Measurements from ENCODE around the gene C3orf62.
"Not testable (repeated sequence)": the region's sequence is repeated elsewhere in the genome, so short reads cannot be mapped to it uniquely, and the experiment has no call there.

The C3orf62 gene

GRCh38 chr3:49253512-49253911 lies 23.5 kb downstream of the C3orf62 start:
- H4K20me1 ChIP-seq, result no peaks in the 10 kb centered on the region
- peak overlapping the region; percentile 89; the same call in 1 of the 2 replicates for H3K4me2 ChIP-seq
- H3K4me1 ChIP-seq, result peaks cover 44% of the 10 kb centered on the region
- H3K27ac ChIP-seq, result no peak overlapping the region
- no peaks in the 10 kb centered on the region for H3K9me3 ChIP-seq
- H3K4me3 ChIP-seq, result no peak overlapping the region
- TF ChIP-seq Cebpa-rat (IDR thresholded peaks at IDR 0.05), result no peak
- no peaks in the 10 kb centered on the region for H3K27me3 ChIP-seq
- no peak overlapping the region for H3K9ac ChIP-seq
- no peaks in the 10 kb centered on the region for H3K36me3 ChIP-seq

- H4K20me1 ChIP-seq, result no peaks in the 10 kb centered on the region
- H3K4me3 ChIP-seq, result no peak overlapping the region
- no peak overlapping the region for H3K9ac ChIP-seq
- H3K36me3 ChIP-seq, result no peaks in the 10 kb centered on the region
- no peaks in the 10 kb centered on the region for H3K27me3 ChIP-seq
- no peak overlapping the region for H3K4me2 ChIP-seq
- TF ChIP-seq Cebpa-rat (IDR thresholded peaks at IDR 0.05), result no peak
- peaks cover 22% of the 10 kb centered on the region for H3K4me1 ChIP-seq
- H3K27ac ChIP-seq, result no peak overlapping the region
- no peaks in the 10 kb centered on the region for H3K9me3 ChIP-seq
These were observed 28.2 kb downstream of the C3orf62 start for GRCh38 chr3:49248840-49249227.

- Histone ChIP-seq H3K4me1 (peaks cover 26% of the 10 kb centered on the region; the same call in 1 of the 2 replicates), H3K9me3 (no peaks in the 10 kb centered on the region), H3K27me3 (no peaks in the 10 kb centered on the region), H3K4me3 (no peak overlapping the region), H3K27ac (no peak overlapping the region), H3K36me3 (no peaks in the 10 kb centered on the region), H4K20me1 (no peaks in the 10 kb centered on the region), H3K9ac (no peak overlapping the region), H3K4me2 (peak overlapping the region; percentile 35)
- TF ChIP-seq Cebpa-rat (IDR thresholded peaks at IDR 0.05), result no peak
These were observed 32.3 kb downstream of the C3orf62 start for GRCh38 chr3:49244581-49245205.

- Histone ChIP-seq H3K4me1 (peaks cover 34% of the 10 kb centered on the region), H3K9me3 (peaks cover 36% of the 10 kb centered on the region), H3K27ac (peak overlapping the region; percentile 90; the same call in 1 of the 2 replicates)
- not testable (repeated sequence) for H4K20me1 ChIP-seq, H3K4me2 ChIP-seq, H3K36me3 ChIP-seq, H3K27me3 ChIP-seq, H3K9ac ChIP-seq, H3K4me3 ChIP-seq
These were observed 36.9 kb downstream of the C3orf62 start for GRCh38 chr3:49240091-49240490.

- H4K20me1 ChIP-seq, result no peaks in the 10 kb centered on the region
- peak; percentile 60; the same call in 1 of the 2 replicates for TF ChIP-seq Cebpa-rat (IDR thresholded peaks at IDR 0.05)
- peaks cover 52% of the 10 kb centered on the region for H3K9me3 ChIP-seq
- peak overlapping the region; percentile 90 for H3K27ac ChIP-seq
- H3K27me3 ChIP-seq, result no peaks in the 10 kb centered on the region
- H3K4me3 ChIP-seq, result no peak overlapping the region
- H3K4me2 ChIP-seq, result peak overlapping the region; percentile 64
- H3K9ac ChIP-seq, result peak overlapping the region; percentile 77
- H3K36me3 ChIP-seq, result peaks cover 4% of the 10 kb centered on the region; the same call in 1 of the 2 replicates
- peaks cover 28% of the 10 kb centered on the region for H3K4me1 ChIP-seq
These were observed 38.5 kb downstream of the C3orf62 start for GRCh38 chr3:49238274-49239127.

- H3K9ac ChIP-seq, result no peak overlapping the region
- H3K4me3 ChIP-seq, result no peak overlapping the region
- TF ChIP-seq Cebpa-rat (IDR thresholded peaks at IDR 0.05), result no peak
- no peak overlapping the region for H3K4me2 ChIP-seq
- no peaks in the 10 kb centered on the region for H3K27me3 ChIP-seq
- H3K4me1 ChIP-seq, result peaks cover 28% of the 10 kb centered on the region
- peaks cover 4% of the 10 kb centered on the region; the same call in 1 of the 2 replicates for H3K36me3 ChIP-seq
- peak overlapping the region; percentile 90; the same call in 1 of the 2 replicates for H3K27ac ChIP-seq
- peaks cover 63% of the 10 kb centered on the region for H3K9me3 ChIP-seq
- H4K20me1 ChIP-seq, result no peaks in the 10 kb centered on the region
These were observed 39.7 kb downstream of the C3orf62 start for GRCh38 chr3:49237344-49237743.

- H3K27me3 ChIP-seq, result no peaks in the 10 kb centered on the region
- no peak overlapping the region for H3K4me2 ChIP-seq
- H3K27ac ChIP-seq, result no peak overlapping the region
- H3K36me3 ChIP-seq, result peaks cover 4% of the 10 kb centered on the region; the same call in 1 of the 2 replicates
- peaks cover 74% of the 10 kb centered on the region for H3K9me3 ChIP-seq
- no peak overlapping the region for H3K9ac ChIP-seq
- H3K4me3 ChIP-seq, result no peak overlapping the region
- H3K4me1 ChIP-seq, result peaks cover 28% of the 10 kb centered on the region
- no peaks in the 10 kb centered on the region for H4K20me1 ChIP-seq
- TF ChIP-seq Cebpa-rat (IDR thresholded peaks at IDR 0.05), result no peak
These were observed 40.8 kb downstream of the C3orf62 start for GRCh38 chr3:49236226-49236625.

- H3K4me2 ChIP-seq, H3K4me1 ChIP-seq, H4K20me1 ChIP-seq, H3K9ac ChIP-seq, H3K27me3 ChIP-seq, H3K27ac ChIP-seq, H3K36me3 ChIP-seq: not testable (repeated sequence)
- Histone ChIP-seq H3K4me3 (0 out of 2 replicates have a peak overlapping the region, but pooled peaks have one; percentile 33), H3K9me3 (peaks cover 89% of the 10 kb centered on the region)
These were observed 48.2 kb downstream of the C3orf62 start for GRCh38 chr3:49228817-49229216.

GRCh38 chr3:49222002-49222401 lies 55.0 kb downstream of the C3orf62 start:
- Histone ChIP-seq H4K20me1 (no peaks in the 10 kb centered on the region), H3K4me1 (no peaks in the 10 kb centered on the region), H3K27ac (no peak overlapping the region), H3K36me3 (no peaks in the 10 kb centered on the region), H3K27me3 (no peaks in the 10 kb centered on the region), H3K9me3 (peaks cover 59% of the 10 kb centered on the region), H3K4me3 (no peak overlapping the region), H3K9ac (no peak overlapping the region), H3K4me2 (no peak overlapping the region)
- TF ChIP-seq Cebpa-rat (IDR thresholded peaks at IDR 0.05), result no peak

- H3K9ac ChIP-seq, H3K4me2 ChIP-seq, H3K36me3 ChIP-seq, H3K4me3 ChIP-seq, H3K27me3 ChIP-seq, H4K20me1 ChIP-seq, H3K4me1 ChIP-seq, H3K27ac ChIP-seq: not testable (repeated sequence)
- peaks cover 56% of the 10 kb centered on the region for H3K9me3 ChIP-seq
These were observed 56.0 kb downstream of the C3orf62 start for GRCh38 chr3:49220985-49221563.
